NCI-H146 (cell line): ENCODE data around the gene DUSP6.

ENCODE experiments used
- DNase-seq: peaks from one replicate; lab custom pipeline; 2025; lab: John Stamatoyannopoulos, UW

Gene DUSP6

DNA sequence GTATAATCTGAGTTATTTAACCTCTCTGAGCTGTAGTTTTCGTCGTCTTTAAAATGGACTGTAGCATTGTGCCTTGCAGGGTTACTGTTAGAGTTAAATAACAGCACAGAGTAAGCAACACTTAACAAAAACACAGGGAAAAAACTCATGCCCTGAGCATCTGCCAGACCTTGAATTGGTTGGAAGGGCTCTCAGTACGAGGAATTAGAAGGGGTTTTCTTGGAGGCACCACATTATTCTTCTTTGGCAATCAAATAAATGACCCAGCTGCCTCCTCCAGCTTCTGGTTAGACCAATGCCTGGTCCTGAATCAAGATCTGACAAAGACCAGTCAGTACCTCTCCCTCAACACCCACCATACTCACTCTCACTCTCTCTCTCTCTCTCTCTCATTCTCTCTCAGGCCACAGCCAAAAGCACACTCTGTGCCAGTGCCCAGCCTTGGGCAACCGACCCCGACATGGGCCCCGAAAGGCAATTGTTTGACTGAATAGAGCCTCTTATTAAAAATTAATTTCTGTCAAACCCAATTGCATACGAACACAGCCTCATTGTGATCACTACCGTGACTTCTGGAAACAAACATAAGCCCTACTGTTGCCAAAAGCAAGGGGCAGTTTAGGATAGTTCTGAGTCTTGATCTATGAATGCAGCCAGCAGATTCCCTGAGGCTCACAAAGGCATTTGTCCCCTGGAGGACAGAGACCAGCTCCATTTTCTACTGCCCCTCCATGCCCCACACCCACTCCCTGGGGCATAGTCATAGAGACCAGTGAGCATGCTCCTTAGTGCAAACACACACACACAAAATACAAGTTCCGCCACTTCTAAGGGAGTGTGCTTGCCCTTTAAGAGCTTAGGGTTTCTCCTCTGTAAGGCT lies 23.9 kb downstream of the DUSP6 start:
- DNase-seq: no peak

DNA sequence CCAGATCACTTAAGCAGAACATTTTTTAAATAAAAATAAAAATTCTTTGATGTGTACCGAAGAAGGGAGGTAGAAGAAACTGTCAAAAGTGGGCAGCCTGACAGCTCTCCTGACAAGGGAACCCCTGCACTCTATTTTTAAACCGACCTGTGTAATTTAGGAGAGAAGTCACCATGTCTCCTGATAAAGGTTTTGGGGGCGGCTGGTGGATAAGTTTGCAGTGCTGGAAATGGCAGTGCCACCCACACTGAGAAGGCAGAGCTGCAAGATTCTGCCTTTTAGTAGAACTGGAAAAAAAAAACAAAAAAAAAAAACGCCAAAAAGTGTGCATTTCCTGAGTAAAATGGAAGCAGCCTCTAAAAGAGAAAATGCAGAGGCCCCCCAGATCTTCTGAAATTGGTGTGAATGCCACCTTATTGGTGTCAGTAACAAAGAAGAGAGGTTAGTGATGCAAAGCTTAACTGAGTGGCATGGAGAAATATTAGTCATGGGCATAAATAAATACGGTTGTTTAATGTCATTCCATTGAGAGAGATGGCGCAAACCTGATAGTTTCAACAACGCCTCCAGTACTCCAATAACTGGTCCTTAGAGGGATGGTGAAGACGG lies 24.7 kb downstream of the DUSP6 start:
- DNase-seq: no peak

DNA sequence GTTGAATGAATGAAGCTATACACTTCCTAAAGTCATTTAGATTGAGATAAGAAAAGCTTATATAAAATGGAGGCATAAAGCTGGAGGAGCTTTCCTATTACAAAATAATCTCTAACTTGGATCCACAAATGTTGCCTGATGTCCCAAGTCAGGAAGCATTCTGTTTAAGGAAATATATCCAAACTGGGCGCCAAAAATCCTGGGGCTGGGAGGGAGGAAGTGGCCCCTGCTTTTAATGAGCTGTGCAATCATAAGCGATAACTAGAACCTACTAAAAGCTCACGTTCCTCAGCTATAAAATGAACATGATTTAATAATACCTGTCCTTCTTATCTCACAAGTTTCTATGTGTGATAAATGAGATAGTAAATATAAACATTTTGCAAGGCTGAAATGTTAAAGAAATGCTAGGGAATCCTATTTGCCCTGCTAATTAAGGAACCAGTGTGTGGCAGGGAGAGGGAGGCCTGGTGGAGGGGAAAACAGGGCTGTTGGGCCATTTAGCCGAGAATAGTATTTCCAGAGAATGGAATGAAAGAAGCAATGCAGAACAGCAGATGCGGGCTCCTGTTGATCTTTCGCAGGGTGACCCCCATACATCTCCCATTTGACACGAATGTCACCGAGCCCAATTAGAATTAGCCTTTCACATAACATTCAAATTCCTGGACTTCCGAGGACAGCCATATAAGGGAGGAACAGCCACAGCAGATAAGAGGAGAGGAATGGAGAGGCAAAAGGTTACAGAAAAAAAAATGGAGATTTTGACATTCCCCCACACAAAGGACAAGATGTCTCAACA lies 25.9 kb downstream of the DUSP6 start:
- DNase-seq: no peak

DNA sequence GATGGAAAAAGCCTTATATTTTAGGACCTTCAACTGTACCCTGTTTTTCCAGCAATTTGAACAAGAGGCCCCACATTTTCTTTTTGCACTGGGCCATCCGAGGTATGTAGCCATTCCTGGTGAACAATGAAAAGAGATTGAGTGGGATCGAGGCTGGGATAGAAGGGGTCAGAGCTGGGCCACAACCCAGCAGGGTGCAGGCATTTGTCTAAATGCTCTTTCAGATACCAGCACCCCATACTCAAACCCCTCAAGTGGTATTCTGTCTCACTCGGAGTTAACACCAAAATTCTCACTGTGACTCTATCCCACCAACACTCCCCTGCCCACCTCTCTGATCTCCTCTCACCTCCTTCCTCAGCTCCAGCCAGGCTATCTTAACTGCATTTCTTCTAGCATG lies 26.8 kb downstream of the DUSP6 start:
- DNase-seq: no peak

DNA sequence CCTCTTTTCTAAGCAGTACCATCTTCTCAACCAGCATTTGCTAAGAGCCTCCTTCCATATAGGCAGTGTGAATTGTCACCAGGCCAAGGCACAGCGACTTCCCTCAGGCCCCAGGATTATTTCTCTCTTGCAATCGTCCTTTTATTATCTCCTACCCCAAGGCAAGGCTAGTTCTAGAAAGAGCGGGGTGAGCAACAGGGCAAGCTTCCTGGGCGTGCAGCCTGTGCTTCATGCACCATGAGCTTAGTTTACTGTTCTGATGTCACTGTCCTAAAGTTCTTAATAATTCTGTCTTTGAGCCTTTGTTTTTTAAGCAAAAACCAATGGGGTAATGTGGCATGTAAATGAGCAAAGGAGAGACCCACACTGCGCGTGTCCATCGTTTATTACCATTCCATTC lies 27.9 kb downstream of the DUSP6 start:
- no peak for DNase-seq

DNA sequence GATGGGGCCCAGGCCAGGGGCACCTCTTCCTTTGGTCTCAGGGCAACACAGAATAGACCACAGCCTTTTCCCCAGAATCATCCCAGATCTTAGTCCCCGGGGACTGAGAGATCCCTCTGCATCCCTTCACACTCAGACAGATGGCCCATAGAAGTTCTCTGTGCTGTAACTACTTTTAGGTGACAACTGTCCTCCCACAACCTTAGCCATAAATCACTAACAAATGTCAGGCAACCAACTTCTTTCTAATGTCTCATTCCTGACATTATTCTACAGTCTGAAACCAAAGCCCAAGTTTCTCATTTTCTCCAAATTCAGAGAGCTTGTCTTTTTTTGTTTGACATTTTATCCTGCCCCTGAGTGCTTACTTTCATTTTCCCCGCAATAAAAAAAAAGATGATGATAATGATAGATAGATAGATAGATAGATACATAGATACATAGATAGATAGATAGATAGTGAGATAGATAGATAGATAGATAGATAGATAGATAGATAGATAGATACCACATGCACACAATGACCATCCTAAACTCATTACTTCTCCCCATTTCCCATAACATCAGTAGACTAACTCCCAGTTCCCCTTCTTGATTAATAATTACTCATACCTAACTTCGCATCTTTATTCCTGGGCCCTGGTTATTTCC lies 28.6 kb downstream of the DUSP6 start:
- DNase-seq: no peak

DNA sequence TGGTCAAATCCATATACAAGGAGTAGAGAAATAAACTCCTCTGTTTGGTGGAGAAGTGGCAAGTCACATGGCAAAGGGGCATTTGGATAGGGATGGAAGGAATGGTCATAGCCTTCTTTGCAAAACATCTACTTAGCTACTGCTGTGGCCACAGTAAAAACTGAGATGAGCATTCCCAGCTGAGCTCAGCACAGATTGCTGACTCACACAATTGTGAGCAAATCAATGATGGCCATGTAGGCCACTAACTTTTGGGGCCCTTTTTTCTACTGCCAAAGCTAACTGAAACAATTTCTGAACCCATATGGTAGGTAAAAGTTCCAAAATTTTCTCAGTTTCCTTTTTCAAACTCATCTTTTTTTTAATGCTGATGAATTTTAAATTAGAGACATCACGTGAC lies 31.6 kb downstream of the DUSP6 start:
- DNase-seq: no peak

DNA sequence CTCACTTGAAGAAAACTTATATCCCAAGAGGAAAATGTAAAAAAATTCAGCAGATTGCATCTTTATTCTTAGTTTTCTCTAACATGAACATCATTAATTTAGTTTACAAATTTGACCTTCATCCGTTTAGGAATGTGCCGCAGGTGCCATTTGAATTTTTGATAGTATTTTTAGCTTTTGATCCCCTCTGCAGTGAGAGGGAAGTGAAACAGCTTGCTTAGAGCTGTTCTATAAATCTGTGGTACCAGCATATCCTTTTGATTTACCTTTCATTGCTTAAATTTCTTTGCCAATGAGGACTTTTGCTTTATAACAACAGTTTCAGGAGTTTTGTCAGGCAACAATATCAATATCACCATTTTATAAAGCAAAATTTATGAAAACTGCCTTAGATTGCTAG lies 32.7 kb downstream of the DUSP6 start:
- no peak for DNase-seq

DNA sequence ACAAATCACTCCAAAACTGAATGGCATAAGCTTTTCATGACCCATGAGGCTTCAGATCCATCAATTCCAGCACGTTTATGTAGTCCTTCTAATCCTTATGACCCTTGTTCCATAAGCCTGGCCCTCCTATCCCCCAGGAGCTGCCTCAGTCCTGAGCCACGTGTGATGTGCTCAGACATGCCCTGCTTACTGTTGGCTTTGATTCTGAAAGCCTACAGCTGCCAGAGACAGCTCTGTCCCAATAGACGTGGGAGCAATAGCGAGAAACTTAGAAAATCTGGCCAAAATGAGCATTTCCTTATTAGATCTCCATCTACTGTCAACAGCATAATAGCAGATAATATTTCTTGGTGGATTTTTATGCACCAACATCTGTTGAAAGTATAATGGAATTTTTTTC lies 33.2 kb downstream of the DUSP6 start:
- no peak for DNase-seq

DNA sequence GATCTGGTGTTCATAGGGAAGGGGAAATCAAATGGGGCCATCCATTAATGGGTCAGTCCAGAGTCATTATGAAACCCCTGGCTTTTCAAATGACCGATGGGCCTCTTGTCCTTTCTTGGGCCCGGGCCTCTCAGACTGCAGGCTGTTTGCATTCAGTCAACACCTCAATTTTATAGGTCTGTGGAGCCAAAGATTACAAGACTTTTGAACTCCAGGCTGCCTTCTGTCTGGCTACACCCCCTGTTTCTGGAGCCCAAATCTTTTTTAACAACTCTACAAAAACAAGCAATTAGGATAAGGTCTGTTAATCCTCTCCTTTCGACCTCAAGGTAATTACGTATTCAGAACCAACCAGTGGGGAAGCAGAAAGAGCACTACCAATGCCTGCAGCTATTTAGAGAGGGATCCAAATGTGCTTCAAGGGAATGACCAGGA lies 35.6 kb downstream of the DUSP6 start:
- DNase-seq: peak; percentile 26

DNA sequence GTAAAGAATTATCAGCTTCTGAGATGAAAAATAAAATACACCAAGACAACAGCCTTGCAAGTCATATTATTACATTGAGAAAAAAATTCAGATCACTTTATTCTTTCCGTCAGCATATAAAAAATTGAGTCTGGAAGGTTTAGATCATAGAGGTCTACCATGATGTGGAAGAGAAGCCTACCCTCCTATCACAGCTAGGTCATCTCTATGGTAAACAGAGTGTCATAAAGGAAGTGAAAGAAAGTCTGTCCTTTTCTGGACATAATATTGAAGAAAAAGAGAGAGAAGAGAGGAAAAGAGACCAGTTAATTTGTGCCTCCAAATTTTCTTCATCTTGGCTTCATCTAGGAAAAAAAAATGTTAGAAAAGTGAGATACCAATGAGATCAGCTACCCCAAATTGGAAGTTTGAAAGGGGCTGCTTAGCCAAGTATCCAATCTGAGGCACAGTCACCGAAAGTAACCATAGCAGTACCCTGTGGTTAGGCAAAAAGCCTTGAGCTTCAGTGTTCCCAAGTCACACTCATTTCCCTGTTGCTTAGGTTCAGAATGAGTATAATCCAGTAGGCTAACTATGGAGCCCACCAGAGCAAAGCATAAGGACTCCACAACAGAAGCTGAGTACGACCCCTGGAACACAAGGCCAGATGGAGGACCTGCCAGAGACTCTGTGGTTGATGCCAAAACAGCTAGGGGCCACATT lies 38.1 kb downstream of the DUSP6 start:
- no peak for DNase-seq

DNA sequence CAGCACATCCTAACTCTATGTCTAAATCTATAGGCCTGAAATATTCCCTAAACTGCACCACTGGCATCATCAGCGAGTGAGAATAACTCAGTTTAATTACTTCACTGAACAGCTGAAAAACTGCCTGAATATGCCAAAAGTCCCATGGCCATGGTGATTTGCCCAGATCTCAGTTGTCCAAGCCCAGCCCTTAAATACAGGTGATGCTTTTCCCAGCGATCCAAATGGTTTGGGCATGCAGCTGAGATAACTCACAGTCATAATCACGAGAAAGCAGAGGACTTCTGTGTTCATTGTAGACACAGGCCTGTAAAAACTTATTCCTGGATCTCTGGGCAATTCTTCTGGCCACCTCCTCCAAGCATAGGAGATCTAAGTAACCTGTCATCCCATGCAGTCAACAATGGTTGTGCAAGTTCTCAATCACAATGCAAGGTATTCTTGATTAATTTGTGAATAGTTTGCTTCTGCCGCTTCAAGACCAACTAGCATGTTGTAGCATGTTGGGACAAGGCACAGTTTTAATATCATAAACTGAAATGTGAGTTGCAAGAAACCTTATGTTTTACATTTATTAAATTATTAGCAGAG lies 40.5 kb downstream of the DUSP6 start:
- DNase-seq: no peak

DNA sequence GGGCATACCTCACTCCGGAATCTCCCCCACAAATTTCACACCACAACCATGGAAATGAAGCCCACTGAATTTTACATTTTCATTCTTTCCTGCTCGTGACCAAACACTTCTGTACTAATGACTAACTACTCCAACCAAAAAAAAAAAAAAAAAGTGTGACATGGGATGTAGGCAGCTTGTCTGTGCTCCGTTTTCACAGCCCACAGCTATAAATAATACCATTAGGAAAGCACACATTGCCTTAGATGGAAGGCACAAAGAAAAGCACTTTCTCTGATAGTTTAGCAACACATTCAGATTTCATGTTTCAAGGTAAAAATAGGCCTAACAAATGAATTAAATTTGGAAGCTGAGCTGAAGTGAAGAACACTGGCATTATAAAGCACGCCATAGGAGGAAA lies 42.5 kb downstream of the DUSP6 start:
- no peak for DNase-seq

DNA sequence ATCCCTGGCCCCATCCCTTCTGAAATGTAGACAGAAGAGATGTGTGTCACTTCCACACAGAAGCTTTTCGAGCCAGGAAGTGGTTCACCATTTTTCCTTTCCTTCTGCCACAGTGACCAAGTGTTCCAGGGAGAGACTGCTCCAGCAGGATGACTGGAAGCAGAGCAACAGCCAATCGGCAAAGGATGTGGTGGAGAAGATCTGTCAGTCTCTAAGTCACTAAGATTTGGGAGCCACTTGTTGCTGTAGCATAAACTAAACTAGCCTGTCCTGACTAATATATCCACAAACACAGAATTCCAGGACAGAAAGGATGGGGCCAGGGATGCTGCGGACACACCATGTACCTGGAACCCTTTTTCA lies 42.9 kb downstream of the DUSP6 start:
- no peak for DNase-seq

DNA sequence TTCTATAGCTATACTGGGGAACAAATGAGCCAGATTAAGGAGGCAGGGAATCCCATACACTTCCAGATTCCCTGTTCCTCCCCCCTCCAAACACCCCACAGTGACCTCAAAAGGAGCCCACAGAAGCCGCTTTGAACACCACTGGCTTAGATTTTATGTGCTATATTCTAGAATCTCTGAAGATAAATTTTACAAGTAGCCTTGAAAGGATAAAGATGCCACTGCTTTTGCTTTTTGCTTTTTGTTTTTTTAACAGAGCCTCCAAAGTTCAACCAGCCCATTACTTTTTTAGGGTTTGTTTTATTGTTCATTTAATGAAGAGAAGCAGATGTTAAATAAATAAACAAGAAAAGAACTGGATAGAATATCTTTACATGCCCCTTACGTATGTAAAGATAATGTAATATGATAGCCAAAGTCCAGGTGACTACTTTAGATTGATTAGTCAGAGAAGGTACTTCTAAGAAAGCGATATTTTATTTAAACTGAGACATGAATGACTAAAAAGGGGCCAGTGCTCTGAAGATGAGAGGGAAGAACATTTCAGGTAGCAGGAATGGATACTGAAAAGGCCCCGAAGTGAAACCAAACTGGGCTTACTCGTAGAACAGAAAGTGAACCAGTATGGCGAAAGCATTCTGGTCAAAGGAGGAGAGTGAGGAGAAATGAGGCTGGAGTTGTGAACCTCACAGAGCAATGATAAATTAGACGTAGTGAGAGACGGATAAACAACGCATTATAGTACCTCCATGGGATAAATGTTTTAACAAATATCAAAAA lies 44.6 kb downstream of the DUSP6 start:
- no peak for DNase-seq

DNA sequence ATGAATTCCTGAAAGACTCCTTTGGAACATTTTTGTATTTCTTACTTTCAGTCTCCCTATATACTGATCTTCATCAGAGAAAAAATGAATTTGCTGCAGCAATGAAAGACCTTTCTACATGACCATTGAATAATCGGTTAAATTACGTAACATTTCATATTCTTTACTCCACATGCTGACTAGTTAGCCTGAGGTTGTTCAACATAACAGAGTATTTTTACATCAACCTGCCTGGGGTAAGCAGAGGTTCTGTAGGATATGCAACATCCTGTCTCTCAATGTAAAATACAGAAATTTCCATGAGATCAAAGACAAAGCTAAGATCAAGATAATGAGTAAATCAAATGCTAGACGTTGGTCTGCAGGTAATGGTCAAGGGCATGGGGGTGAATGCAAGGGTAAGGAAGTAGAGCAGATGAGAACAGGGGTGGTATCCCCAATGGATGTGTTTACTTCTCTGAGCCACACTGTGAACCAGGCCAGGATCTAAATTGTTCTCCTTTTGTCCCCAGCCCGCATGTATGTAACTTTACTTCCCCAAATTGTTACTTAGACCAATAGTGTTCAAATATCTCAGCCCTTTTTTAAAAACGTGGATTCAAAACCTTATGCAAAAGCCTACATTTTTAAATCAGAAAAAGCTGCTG lies 45.4 kb downstream of the DUSP6 start:
- DNase-seq: no peak

DNA sequence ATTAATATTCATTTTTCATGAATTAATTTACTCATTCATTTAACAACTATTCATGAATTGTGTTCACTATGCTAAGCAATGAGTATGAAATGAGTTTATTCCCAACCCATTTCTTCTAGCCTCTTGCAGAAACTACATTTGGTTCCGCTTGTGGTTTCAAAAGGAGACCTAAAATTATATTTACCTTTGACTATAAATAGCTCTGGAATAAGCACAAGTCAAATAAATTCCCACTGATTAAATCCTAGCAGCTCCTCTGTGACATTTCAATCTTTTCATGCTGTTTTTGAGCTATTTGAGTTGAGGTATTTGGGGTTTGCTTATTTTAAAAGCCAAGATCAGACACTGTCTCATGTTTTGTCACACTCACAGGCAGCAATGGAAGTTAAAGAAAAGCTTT lies 46.9 kb downstream of the DUSP6 start:
- DNase-seq: peak; percentile 38

DNA sequence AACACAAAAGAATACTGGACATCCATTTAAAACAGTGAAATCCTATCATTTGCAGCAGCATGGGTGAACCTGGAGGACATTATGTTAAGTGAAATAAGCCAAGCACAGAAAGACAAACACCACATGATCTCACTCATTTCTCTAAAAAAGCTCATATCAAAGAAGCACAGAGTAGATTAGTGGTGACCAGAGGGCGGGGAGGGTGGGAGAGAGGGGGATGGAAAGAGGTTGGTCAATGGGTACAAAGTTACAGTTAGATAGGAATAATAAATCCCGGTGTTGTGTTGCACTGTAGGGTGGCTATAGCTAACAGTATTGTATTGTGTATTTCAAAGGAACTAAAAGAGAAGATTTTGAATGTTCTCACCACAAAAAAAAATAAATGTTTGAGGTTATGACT lies 52.4 kb downstream of the DUSP6 start:
- DNase-seq: no peak

DNA sequence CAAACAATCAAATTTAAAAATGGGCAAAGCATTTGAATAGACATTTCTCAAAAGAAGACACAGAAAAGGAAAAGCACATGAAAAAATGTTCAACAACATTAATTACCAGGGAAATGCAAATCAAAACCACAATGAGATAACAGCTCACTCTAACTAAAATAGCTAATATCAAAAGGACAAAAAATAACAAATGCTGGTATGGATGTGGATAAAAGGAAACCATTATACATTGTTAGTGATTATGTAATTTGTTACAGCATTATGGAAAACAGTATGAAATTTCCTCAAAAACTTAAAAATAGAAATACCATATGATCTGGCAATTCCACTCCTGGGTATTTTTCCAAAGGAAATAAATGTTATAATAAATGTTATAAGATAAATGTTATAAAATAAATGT lies 52.9 kb downstream of the DUSP6 start:
- DNase-seq: no peak
